Fibroblast of peridontal ligament (primary cell): ENCODE data around the gene GRIA1.

ENCODE experiments used
- DNase-seq: peaks from one replicate; pipeline ENCODE4 v3.0.0-alpha.2; 2010; ENCODE audit errors: extremely low read depth

Gene GRIA1

GRCh38 chr5:153490118-153491037 is at the start of gene GRIA1:
TSS of gene GRIA1 (plus strand) at chr5:153490670.
- peak; percentile 21 for DNase-seq

DNA sequence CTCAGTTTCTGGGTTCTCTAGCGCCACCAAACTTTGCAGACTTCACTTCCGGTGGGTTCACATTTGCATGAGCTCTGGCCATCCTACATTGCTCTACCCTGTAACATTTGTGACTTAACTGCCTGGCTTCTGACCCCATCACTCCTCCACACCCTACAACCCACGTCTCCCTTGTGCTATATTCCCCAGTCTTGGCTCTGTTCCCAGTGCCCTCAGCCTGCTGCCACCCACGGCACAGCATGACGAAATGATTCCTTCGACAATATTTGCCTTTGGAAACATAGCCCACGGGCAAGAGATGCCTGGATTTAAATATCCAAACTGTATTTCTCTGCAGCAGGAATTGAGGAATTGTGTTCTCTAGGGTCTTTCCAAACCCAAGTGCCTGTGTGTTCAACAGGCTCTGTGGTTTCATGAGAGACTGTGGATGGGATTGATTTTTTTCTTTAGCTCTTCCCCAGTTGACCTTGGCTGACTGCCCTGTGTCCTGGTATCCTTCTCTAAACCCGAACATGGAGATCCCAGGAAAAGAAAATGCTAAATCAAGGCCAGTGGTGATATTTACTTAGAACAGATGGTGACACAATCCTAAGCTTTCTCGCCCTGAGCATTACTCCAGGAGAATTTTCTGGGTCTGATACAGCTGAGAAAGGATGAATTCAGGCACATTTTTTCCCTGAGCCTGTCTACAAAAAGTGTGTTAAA is 44.4 kb upstream of the GRIA1 start:
- no peak for DNase-seq

DNA sequence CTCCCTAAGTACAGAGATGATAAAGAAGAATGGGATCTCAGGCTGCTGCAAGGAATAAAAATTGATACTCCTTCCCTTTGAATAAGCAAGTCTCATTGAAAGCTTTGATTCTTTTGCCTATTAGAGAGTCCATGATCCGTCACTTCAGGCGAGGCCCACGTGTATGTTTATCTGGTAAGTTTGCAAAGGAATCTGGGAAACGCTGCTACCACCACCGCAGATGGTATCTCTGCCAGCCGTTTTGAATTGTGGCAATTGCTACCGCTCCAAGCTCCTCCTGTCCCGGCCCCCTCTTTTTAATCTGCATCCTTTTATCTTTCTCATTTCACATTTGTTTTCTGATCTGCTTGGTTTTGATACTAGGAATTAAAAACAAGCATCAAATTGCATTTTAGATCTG is 42.9 kb upstream of the GRIA1 start:
- no peak for DNase-seq

GRCh38 chr5:153456354-153456753 is 34.1 kb upstream of the GRIA1 start:
- DNase-seq: no peak

GRCh38 chr5:153456993-153457392 is 33.5 kb upstream of the GRIA1 start:
- no peak for DNase-seq

DNA sequence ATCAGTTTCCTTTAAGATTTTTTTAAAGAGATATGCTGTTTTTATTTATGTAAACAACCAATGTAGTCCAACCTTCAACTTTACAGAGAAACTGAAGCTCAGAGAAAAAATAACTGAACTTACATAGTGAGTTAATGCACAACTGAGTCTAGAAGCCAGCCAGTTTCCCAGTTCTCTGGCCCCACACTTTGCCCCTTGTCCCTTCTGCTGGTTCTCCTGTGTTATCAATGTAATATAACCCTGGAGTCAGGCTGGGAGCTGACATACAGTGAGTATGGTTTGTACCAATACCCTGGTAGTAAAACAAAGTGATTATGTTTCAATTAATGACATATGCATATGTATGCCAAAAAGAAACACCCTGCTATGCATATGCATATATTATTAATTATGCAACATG is 32.2 kb upstream of the GRIA1 start:
- no peak for DNase-seq

DNA sequence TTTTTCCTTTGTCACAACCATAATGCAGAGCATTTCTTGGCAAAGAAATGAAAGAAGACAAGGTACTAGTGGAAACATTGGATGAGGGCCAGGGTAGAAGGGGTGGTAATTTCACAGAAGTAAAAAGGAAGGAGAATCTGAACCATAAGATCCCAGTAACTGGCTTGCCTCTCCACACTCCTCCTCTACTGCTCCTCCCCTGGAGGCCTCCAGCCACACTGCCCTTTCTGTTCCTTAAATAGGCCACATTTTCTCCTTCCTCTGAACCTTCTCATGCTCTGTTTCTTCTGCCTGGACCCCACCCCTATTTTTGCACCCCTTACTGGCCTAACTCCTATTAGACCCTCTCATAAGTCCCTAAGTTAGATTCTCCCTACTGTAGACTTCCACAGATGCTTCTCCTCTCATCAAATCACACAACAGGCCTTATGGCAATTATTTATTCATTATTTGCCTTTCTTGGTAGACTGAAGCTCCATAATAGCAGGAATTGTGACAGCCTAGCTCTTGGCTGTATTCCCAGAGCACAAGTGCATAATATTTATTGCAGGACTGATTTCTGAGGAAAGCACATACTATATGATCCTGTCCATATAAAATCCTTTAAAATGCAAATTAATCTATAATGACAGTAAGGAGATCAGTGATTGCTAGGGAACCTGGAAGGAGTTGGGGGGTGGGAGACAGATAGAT is 31.3 kb upstream of the GRIA1 start:
- no peak for DNase-seq

DNA sequence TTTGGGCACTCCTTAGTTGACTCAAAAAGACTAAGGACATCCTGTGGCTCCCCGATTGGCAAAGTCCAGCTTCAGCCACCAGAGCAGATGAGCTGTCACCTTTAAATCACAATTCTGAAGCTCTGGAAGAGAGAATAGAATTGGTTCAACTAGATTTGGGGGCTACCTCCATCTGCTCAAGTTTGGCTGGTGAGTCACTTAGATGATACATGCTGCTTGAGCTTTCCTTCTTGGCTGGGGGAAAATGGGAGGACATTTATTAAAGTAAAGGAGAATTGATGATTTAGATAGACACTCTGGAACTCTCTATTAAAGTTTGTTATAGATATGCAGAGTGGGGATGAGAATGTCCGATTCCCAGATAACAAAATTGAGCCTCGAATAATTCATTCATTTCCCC is 30.0 kb upstream of the GRIA1 start:
- no peak for DNase-seq

GRCh38 chr5:153461341-153461740 is 29.1 kb upstream of the GRIA1 start:
- DNase-seq: no peak

- DNase-seq: peak; percentile 8
Measured at GRCh38 chr5:153463806-153464205, 26.7 kb upstream of the GRIA1 start.

DNA sequence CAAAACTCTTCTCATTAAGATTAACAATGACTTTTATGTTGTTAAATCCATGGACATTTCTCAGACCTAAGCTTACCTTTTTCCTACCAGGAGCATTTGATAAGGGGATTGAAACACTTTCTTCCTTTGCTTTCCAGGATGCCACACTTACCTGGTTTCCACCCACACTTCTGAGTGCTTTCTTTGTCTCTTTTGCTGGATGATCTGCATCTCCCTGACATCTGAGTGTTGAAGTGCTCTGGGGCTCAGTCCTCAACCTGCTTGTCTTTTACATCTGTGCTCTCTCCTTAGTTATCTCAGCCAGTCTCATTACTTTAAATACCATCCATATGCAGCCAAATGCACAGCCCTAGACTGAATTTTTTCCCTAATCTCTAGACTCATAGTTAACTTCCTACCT is 22.9 kb upstream of the GRIA1 start:
- no peak for DNase-seq

GRCh38 chr5:153469423-153469822 is 21.0 kb upstream of the GRIA1 start:
- no peak for DNase-seq

- DNase-seq: no peak
Measured at GRCh38 chr5:153470736-153471135, 19.7 kb upstream of the GRIA1 start.

DNA sequence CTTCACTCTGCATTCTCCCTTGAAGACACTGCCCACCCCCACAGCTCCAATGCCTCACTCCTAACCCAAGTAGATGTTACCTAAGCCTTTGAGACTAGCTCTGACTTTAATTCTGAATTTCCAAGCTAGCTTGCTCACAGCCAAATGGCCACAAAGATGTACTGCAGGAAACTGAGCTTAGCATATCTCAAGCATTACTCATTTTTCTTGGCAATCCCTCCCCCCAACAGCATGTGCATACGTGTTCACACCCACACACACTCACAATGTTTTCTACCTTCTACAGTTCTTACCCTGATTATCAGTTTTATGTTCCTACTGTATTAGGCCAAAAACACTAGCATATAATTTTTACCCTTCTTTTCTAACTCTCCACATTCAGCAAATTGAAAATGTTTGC is 13.7 kb upstream of the GRIA1 start:
- DNase-seq: peak; percentile 70

GRCh38 chr5:153480401-153480800 is 10.1 kb upstream of the GRIA1 start:
- DNase-seq: no peak

DNA sequence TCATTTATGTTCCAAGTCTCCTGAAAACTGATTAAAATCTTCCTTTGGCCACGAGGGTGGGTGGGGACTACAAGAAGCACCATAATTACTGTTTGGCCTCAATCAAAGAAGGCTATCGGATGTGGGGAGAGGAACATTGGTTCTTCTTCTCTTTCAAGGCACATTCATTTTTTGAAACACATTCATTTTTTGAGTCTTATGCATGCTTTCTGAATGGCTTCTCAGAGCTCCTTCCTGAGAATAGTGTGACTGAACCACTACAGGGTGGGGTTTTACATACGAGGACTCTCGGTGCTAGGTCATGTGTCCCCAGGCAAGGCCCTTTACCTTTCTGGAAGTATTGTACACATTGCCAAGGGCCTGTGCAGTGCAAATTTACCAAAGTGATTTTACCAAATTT is 7.0 kb upstream of the GRIA1 start:
- DNase-seq: no peak

- no peak for DNase-seq
Measured at GRCh38 chr5:153485641-153486040, 4.8 kb upstream of the GRIA1 start.

GRCh38 chr5:153486771-153487170 is 3.7 kb upstream of the GRIA1 start:
- no peak for DNase-seq

DNA sequence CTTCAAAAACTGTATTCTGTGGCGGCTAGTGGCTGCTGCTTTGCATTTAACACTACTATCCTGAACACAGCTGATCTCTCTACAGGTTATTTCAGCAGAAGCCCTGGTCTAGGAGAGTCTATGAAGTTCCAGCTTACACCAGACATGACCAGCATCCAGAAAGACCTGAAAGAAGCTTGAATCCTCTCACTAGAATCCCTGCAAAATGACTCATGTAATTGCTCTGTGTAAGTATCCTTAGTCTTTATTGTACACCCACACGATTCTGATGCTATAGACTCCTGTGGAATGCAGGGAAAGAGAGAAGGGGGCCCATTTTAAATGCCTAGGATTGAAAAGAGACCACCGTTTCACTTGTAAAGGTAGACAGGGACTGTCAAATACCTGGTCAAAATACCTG is 859 bp upstream of the GRIA1 start:
- peak; percentile 44 for DNase-seq

- DNase-seq: no peak
Measured at GRCh38 chr5:153491038-153491744, 721 bp downstream of the GRIA1 start.

GRCh38 chr5:153491856-153492255 is 1.4 kb downstream of the GRIA1 start:
- DNase-seq: no peak

GRCh38 chr5:153496835-153497234 is 6.4 kb downstream of the GRIA1 start:
- DNase-seq: peak; percentile 65
